HepG2 (cell line): Measurements from ENCODE around the gene CNNM4. TPM values are rescaled to one million over a fixed set of nuclear protein-coding genes. Genes with fewer than 3 reads are reported as not detected.

Experiments
- ATF5 ChIP-seq: sonication (generic); formaldehyde crosslinking; IDR thresholded peaks from 2 replicates; pipeline ENCODE4 v1.4.0; 2020; ENCODE audit warnings: mild to moderate bottlenecking, low read depth, missing genetic modification reagents
- ETS1 ChIP-seq: sonication (generic); formaldehyde crosslinking; IDR thresholded peaks from 2 replicates; pipeline ENCODE4 v1.4.0; 2020; ENCODE audit warnings: missing genetic modification reagents
- FLYWCH1 ChIP-seq: sonication (generic); formaldehyde crosslinking; IDR thresholded peaks from 2 replicates; pipeline ENCODE4 v1.8.1; 2023; ENCODE audit warnings: mild to moderate bottlenecking, missing genetic modification reagents
- LBX2 ChIP-seq: sonication (generic); formaldehyde crosslinking; IDR thresholded peaks from 2 replicates; pipeline ENCODE4 v1.5.0; 2020; ENCODE audit warnings: missing genetic modification reagents, mild to moderate bottlenecking, borderline replicate concordance
- MEF2D ChIP-seq: sonication (generic); formaldehyde crosslinking; IDR thresholded peaks from 2 replicates; pipeline ENCODE4 v1.5.1; 2020; ENCODE audit warnings: mild to moderate bottlenecking, missing genetic modification reagents
- MXI1 ChIP-seq: IDR thresholded peaks from 3 replicates; pipeline ENCODE4 v1.6.1; 2012; ENCODE audit warnings: low read depth, low read length, inconsistent platforms, borderline replicate concordance
- NFE2L1 ChIP-seq: sonication (generic); formaldehyde crosslinking; IDR thresholded peaks from 2 replicates; pipeline ENCODE4 v1.4.0; 2020; ENCODE audit warnings: missing genetic modification reagents, mild to moderate bottlenecking, borderline replicate concordance
- SIN3B ChIP-seq: fragments of 150-350 bp; IDR thresholded peaks from 2 replicates; pipeline ENCODE4 v1.6.1; 2014; ENCODE audit warnings: low read length
- SMARCE1 ChIP-seq: fragments of 450-650 bp; IDR thresholded peaks from 2 replicates; pipeline ENCODE4 v1.6.1; 2017; ENCODE audit warnings: borderline replicate concordance
- TFAP4 ChIP-seq: sonication (generic); IDR thresholded peaks from 2 replicates; pipeline ENCODE4 v1.6.1; 2016; ENCODE audit warnings: low read depth, borderline replicate concordance
- ZSCAN12 ChIP-seq: sonication (generic); formaldehyde crosslinking; IDR thresholded peaks from 2 replicates; pipeline ENCODE4 v1.9.0; 2021; ENCODE audit warnings: mild to moderate bottlenecking, missing genetic modification reagents
- polyA plus RNA-seq, 8 experiments: library from polyadenylated mRNA; depleted of rRNA in 3 of 8; stranded (reverse) in 7 of 8; unstranded in 1 of 8; fragments of >200 nt; fragmentation: Illumina TruSeq in 4 of 8; extraction: Trizol in 4 of 8; gene quantifications; 2 replicates each; pipeline versions ENCODE4 v1.2.1 to v1.2.3, GENCODE V29; 2011 to 2016; ENCODE audit warnings: low read depth in 4 of 8, missing spikeins in 1 of 8, mixed read lengths in 1 of 8; ENCODE audit not compliant: insufficient read depth in 1 of 8
- total RNA-seq, 5 experiments: library from RNA; depleted of rRNA; stranded (reverse); fragments of >200 nt; fragmentation: Illumina TruSeq; extraction: Trizol; gene quantifications; 2 replicates each; pipeline ENCODE4 v1.2.3, GENCODE V29; 2016; ENCODE audit warnings: low read depth in 1 of 5
- TF ChIP-seq, protein P1 (sequence below): sonication (generic); formaldehyde crosslinking; IDR thresholded peaks from 2 replicates; pipeline ENCODE4 v1.4.0; 2020; ENCODE audit warnings: mild to moderate bottlenecking, missing genetic modification reagents
- TF ChIP-seq, protein P2 (sequence below): sonication (generic); formaldehyde crosslinking; IDR thresholded peaks from 2 replicates; pipeline ENCODE4 v1.8.0; 2022; ENCODE audit warnings: mild to moderate bottlenecking, missing genetic modification reagents
- TF ChIP-seq, protein P3 (sequence below): sonication (generic); formaldehyde crosslinking; IDR thresholded peaks from 2 replicates; pipeline ENCODE4 v1.5.0; 2020; ENCODE audit warnings: missing genetic modification reagents
- TF ChIP-seq, protein P4 (sequence below): sonication (generic); formaldehyde crosslinking; IDR thresholded peaks from 2 replicates; pipeline ENCODE4 v1.4.0; 2020; ENCODE audit warnings: mild to moderate bottlenecking, missing genetic modification reagents

CNNM4 gene
- total and polyA plus RNA-seq, 2 of the 13 experiments (the other 11 are each of a cell fraction or from before 2014, with no cell fraction given) = 5.9 to 8.4 TPM

DNA sequence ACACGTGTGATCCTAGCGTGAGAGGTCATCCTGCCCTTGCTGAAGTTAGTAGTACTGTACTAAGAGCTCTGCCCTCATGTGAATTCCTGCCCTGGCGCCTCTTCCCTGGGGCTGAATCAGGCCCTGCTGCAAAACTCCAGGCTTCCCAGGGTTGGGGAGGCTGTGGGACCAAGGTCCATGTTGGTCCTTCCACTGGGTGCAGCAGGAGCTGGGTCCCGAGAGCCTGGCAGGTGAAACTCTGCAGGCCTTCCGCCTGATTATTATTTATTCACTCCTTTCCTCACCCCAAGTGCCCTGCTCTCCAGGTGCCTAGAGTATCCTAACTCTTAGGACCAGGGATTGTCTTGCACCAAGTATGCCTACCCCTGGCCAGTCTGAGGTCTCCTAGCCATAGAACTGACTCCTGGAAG, 50.1 kb downstream of the CNNM4 start (continued):
- TF ChIP-seq ETS1 (CRISPR knock-in tag) (no peak), SIN3B (no peak), ATF5 (CRISPR knock-in tag) (no peak), ZSCAN12 (CRISPR knock-in tag) (no peak), FLYWCH1 (CRISPR knock-in tag) (no peak), MEF2D (CRISPR knock-in tag) (peak; percentile 82), SMARCE1 (no peak), LBX2 (CRISPR knock-in tag) (no peak), MXI1 (peak; percentile 30; the same call in 1 of the 3 replicates), NFE2L1 (no peak), TFAP4 (no peak)
- TF ChIP-seq, protein P1, sequence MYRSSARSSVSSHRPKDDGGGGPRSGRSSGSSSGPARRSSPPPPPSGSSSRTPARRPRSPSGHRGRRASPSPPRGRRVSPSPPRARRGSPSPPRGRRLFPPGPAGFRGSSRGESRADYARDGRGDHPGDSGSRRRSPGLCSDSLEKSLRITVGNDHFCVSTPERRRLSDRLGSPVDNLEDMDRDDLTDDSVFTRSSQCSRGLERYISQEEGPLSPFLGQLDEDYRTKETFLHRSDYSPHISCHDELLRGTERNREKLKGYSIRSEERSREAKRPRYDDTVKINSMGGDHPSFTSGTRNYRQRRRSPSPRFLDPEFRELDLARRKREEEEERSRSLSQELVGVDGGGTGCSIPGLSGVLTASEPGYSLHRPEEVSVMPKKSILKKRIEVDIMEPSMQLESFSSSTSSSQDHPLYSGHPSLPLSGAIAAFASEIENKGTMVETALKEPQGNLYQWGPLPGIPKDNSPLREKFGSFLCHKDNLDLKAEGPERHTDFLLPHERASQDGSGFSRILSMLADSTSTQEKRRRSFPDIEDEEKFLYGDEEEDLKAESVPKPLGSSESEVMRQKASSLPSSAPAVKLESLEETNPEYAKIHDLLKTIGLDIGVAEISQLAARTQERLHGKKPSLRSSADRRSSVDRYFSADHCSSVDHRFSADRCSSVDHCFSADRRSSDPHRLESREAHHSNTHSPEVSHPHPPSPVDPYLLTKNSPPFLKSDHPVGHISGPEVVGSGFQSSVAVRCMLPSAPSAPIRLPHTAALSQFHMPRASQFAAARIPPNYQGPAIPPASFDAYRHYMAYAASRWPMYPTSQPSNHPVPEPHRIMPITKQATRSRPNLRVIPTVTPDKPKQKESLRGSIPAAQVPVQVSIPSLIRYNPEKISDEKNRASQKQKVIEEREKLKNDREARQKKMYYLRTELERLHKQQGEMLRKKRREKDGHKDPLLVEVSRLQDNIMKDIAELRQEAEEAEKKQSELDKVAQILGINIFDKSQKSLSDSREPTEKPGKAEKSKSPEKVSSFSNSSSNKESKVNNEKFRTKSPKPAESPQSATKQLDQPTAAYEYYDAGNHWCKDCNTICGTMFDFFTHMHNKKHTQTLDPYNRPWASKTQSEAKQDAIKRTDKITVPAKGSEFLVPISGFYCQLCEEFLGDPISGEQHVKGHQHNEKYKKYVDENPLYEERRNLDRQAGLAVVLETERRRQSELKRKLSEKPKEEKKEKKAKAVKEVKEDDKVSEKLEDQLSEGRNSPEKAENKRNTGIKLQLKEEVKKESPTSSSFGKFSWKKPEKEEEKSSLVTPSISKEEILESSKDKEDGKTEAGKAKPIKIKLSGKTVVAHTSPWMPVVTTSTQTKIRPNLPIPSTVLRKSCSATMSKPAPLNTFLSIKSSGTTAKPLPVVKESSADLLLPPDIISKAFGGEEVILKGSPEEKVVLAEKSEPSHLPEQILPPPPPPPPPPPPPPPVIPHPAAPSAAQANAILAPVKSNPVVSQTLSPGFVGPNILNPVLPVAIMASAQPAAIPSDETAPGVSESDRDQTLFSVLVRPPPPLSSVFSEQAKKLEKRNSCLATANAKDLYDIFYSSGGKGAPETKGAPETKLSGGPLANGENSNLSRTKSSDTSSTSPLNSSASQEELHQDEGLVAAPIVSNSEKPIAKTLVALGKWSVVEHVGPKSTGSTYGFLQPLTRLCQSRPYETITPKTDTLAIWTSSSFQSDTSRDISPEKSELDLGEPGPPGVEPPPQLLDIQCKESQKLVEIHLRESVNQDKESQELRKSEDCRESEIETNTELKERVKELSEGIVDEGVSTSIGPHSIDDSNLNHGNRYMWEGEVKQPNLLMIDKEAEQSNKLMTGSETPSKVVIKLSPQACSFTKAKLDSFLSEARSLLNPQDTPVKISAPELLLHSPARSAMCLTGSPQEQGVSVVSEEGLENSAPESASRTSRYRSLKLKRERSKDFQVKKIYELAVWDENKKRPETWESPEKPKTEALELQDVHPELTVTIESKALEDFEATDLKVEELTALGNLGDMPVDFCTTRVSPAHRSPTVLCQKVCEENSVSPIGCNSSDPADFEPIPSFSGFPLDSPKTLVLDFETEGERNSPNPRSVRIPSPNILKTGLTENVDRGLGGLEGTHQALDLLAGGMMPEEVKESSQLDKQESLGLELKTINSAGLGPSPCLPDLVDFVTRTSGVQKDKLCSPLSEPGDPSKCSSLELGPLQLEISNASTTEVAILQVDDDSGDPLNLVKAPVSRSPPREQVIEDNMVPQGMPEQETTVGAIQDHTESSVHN (CRISPR knock-in tag) = no peak
- TF ChIP-seq, protein P2, sequence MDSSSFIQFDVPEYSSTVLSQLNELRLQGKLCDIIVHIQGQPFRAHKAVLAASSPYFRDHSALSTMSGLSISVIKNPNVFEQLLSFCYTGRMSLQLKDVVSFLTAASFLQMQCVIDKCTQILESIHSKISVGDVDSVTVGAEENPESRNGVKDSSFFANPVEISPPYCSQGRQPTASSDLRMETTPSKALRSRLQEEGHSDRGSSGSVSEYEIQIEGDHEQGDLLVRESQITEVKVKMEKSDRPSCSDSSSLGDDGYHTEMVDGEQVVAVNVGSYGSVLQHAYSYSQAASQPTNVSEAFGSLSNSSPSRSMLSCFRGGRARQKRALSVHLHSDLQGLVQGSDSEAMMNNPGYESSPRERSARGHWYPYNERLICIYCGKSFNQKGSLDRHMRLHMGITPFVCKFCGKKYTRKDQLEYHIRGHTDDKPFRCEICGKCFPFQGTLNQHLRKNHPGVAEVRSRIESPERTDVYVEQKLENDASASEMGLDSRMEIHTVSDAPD (CRISPR knock-in tag) = no peak
- TF ChIP-seq, protein P3, sequence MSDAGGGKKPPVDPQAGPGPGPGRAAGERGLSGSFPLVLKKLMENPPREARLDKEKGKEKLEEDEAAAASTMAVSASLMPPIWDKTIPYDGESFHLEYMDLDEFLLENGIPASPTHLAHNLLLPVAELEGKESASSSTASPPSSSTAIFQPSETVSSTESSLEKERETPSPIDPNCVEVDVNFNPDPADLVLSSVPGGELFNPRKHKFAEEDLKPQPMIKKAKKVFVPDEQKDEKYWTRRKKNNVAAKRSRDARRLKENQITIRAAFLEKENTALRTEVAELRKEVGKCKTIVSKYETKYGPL (CRISPR knock-in tag) = no peak
- TF ChIP-seq, protein P4, sequence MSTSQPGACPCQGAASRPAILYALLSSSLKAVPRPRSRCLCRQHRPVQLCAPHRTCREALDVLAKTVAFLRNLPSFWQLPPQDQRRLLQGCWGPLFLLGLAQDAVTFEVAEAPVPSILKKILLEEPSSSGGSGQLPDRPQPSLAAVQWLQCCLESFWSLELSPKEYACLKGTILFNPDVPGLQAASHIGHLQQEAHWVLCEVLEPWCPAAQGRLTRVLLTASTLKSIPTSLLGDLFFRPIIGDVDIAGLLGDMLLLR (CRISPR knock-in tag) = no peak
